ENCODE results near the gene TBC1D21.

GRCh38 chr15:73850228-73850627, 23.1 kb upstream of the TBC1D21 start:
- TF ChIP-seq CTCF (conservative IDR thresholded peaks at IDR 0.05), result no peak
- no peak for TF ChIP-seq EZH2 (IDR thresholded peaks at IDR 0.05; ENCODE audit: low read depth)

Measured in PC-9 (cell line).